GM06990 (cell line): ENCODE data around the gene PIGZ.

ENCODE experiments used
- DNase-seq: peaks from one replicate; pipeline ENCODE4 v3.0.0-alpha.2; 2011; ENCODE audit not compliant: insufficient read length; ENCODE audit errors: extremely low read depth
- H3K27me3 ChIP-seq: replicated peaks from 2 replicates; pipeline ENCODE4 v1.6.0; 2011; ENCODE audit warnings: low read length; ENCODE audit not compliant: control insufficient read depth, insufficient read depth
- H3K36me3 ChIP-seq: 2 replicates; pipeline ENCODE4 v1.5.1; 2011; ENCODE audit warnings: low read length; ENCODE audit not compliant: control insufficient read depth, insufficient read depth
- H3K4me3 ChIP-seq: replicated peaks from 2 replicates; pipeline ENCODE4 v1.5.1; 2011; ENCODE audit warnings: low read depth, mild to moderate bottlenecking, control low read depth, low read length
- TF ChIP-seq, protein P1 (sequence below): IDR thresholded peaks from 2 replicates; pipeline ENCODE4 v1.5.1; 2011; ENCODE audit warnings: low read length, control low read depth, mild to moderate bottlenecking, inconsistent platforms; ENCODE audit not compliant: insufficient read depth, poor library complexity, severe bottlenecking

PIGZ gene

DNA sequence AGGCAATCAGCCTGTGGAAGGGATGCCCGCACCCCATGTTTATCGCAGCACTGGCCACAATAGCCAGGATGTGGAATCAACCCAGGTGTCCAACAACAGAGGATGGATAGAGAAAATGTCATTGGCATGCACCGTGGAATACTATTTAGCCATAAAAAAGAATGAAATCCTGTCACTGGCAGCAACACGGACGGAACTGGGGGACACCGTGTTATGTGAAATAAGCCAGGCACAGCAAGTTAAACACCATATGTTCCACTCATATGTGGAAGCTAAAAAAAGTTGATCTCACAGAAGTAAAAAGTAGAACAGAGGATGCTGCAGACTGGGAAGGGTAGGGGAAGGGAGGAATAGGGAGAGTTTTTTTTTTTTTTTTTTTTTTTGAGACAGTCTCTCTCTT, 45.4 kb upstream of the PIGZ start:
- no peak overlapping the region for H3K4me3 ChIP-seq
- no peak for DNase-seq
- no peaks in the 10 kb centered on the region for H3K27me3 ChIP-seq
- TF ChIP-seq, protein P1, sequence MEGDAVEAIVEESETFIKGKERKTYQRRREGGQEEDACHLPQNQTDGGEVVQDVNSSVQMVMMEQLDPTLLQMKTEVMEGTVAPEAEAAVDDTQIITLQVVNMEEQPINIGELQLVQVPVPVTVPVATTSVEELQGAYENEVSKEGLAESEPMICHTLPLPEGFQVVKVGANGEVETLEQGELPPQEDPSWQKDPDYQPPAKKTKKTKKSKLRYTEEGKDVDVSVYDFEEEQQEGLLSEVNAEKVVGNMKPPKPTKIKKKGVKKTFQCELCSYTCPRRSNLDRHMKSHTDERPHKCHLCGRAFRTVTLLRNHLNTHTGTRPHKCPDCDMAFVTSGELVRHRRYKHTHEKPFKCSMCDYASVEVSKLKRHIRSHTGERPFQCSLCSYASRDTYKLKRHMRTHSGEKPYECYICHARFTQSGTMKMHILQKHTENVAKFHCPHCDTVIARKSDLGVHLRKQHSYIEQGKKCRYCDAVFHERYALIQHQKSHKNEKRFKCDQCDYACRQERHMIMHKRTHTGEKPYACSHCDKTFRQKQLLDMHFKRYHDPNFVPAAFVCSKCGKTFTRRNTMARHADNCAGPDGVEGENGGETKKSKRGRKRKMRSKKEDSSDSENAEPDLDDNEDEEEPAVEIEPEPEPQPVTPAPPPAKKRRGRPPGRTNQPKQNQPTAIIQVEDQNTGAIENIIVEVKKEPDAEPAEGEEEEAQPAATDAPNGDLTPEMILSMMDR: no peak
- H3K36me3 ChIP-seq: no peaks in the 10 kb centered on the region

DNA sequence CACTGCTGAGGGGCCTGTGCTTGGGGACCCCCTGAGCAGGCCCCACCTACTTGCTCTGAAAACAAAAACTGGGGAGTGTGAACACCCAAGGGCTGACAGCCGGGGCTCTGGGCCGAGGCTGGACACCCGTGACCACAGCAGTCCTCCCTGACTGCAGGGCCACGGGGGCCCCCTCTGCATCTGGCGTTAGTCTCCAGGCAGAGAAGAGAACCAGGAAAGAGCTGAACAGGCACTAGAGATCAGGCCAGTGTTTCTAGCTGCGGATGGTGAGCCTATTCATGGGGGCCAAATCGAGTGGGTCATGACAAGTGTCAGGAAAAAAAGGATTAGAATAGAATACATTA, 43.9 kb upstream of the PIGZ start:
- no peak for DNase-seq
- H3K27me3 ChIP-seq: no peaks in the 10 kb centered on the region
- TF ChIP-seq, protein P1: no peak

DNA sequence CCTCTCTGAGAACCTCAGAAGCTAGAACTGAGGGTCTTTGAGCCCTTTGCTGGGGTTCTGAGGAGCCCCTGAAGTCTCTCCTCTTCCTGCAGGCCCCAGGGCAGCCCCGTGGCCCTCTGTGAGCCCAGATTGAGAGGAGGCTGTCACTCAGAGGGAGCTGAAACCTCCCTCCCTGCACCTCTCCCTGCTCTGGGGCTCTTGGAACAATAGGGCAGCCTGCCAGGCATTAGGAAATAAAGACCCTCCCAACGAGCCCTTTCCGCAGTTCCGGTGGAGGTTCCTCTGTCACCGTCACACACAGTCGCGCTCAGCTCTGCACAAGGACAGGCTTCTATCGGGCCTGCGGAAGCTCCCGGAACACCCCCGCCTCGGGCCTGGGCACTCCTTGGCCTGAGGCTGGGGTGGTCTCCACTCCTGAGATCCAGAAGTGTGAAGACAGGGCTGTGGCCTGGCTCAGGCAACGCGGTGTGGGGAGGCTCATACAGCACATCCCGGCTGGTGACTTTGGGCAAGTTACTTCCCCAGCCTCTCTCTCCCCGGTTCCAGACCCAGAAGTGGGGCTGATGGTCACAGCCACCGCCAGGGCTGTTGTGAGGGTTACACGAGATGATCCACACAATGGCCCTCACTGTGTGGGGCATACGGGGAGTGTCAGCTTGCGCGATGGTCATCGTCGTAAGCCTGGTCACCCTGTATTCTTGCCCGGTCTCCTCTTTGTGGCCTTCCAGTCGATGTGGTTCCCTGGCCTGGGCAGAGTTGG, 43.3 kb upstream of the PIGZ start:
- Histone ChIP-seq H3K36me3 (no peaks in the 10 kb centered on the region), H3K27me3 (no peaks in the 10 kb centered on the region), H3K4me3 (no peak overlapping the region)
- TF ChIP-seq, protein P1: no peak
- DNase-seq: no peak

More for the DNA sequence above, 43.9 kb upstream of the PIGZ start:
- H3K36me3 ChIP-seq: no peaks in the 10 kb centered on the region
- no peak overlapping the region for H3K4me3 ChIP-seq

DNA sequence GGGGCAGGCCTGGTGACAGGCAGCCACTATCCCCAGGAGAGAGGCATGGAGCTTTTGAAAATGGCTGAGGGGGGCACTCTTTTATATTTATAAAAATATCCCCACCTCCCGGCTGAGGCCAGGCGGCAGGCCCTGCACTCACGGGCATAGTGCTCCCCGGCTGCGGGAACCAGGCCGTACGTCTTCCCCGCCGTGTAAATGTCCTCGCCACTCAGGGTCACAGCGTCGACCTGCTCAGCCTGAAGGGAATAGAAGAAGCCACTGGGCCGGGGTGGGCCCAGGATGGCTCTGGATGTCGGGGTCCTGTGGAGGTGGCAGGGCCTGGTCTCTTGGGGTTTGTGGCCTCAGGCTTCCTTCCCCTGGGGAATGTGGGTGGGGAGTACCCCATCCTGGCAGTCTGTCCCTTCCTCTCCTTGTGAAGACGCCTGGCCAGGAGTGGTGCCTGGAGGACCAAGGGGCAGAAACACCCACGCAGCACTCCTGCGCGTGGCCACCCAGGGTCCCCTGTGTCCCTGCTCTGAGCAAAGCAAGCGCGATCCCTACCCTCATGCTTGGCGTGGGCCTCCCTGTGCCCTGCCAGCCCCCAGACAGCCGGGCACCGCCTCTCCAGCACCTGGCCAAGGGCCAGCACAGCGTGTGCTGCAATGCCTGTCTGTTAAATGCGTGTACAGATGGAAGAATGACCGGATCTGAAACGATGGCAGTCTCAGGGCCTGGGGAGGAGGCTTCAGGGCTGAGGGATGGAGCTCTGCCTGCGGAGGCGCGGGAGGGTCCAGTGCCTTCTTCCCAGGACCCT, 42.1 kb upstream of the PIGZ start:
- TF ChIP-seq, protein P1: no peak
- H3K4me3 ChIP-seq: no peak overlapping the region
- no peaks in the 10 kb centered on the region for H3K27me3 ChIP-seq
- H3K36me3 ChIP-seq: no peaks in the 10 kb centered on the region
- DNase-seq: no peak

DNA sequence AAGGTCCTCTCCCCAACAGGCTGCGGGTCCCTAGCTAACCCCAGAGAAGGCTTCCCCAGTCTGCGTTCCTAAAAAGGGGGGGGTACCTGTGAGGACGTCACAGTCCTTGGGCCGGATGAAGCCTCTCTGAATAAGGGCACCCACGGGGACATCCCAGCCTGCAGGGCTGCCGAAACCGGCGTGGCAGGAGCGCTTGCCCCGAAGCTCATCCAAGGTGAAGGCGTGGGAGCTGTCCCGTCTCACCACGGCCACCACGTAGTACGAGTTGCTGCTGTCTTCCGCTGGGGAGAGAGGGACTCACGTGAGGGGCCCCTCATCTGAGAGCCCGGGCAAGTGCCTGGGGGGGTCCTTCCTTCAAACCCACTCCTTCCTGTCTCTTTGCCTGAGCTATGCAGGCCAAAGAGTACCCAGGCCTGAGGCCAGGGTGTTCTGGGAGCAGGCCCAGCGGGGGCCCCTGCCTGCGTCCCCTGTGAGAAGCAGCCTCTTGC, 40.9 kb upstream of the PIGZ start:
- DNase-seq: no peak
- Histone ChIP-seq H3K27me3 (no peaks in the 10 kb centered on the region), H3K4me3 (no peak overlapping the region), H3K36me3 (no peaks in the 10 kb centered on the region)
- TF ChIP-seq, protein P1: no peak
